ENCODE results near the gene KLHL29. TPM values are rescaled to one million over a fixed set of nuclear protein-coding genes. Genes with fewer than 3 reads are reported as not detected.

Gene KLHL29
- total RNA-seq, 1 experiment from 2014 or later: 16.7 TPM

GRCh38 chr2:23587341-23587880, 202.4 kb downstream of the KLHL29 start:
- Histone ChIP-seq H3K36me3 (ENCODE audit: control insufficient read depth in 1 of 2, insufficient read depth in 2 of 2, low read length in 2 of 2) (no peaks in the 10 kb centered on the region), H3K27ac (ENCODE audit: low read depth, low read length) (no peak overlapping the region), H3K79me2 (ENCODE audit: insufficient read depth, low read length) (no peaks in the 10 kb centered on the region), H3K27me3 (ENCODE audit: insufficient read depth, low read length) (no peaks in the 10 kb centered on the region), H3K9me3 (ENCODE audit: control insufficient read depth in 1 of 2, insufficient read depth in 1 of 2, low read depth in 1 of 2, low read length in 2 of 2) (no peaks in the 10 kb centered on the region), H3K4me3 (replicated peaks in 1 of 2; ENCODE audit: low read depth in 1 of 2, low read length in 2 of 2) (no peak overlapping the region), H2AFZ (ENCODE audit: low read depth, low read length, poor library complexity, severe bottlenecking) (no peak overlapping the region), H3K4me2 (ENCODE audit: low read length) (no peak overlapping the region), H3K9ac (ENCODE audit: low read length) (no peak overlapping the region), H4K20me1 (ENCODE audit: insufficient read depth) (no peaks in the 10 kb centered on the region), H3K4me1 (ENCODE audit: control insufficient read depth in 1 of 2, insufficient read depth in 2 of 2, low read length in 2 of 2) (no peaks in the 10 kb centered on the region), H3K9me2 (ENCODE audit: insufficient read depth) (no peaks in the 10 kb centered on the region)
- DNase-seq (ENCODE audit: low read depth, low spot score) (no peak), ATAC-seq (no peak)
- intact Hi-C loops (cut with micrococcal nuclease): no loop called here
- ChIA-PET RAD21 (ENCODE audit: low non-redundant PET in 1 of 2, low total read pairs in 2 of 2, uncharacterized antibody in 2 of 2, unreplicated experiment in 2 of 2) (no interaction called here), POLR2A (no interaction called here), CTCF (no interaction called here)
- no TSS peak for BruUV-seq (replicated peaks)
- no peak for TF ChIP-seq EZH2 (IDR thresholded peaks at IDR 0.05)
- TF ChIP-seq JUND (IDR thresholded peaks at IDR 0.05): no peak
- no peak for TF ChIP-seq POLR2A (IDR thresholded peaks at IDR 0.05; ENCODE audit: borderline replicate concordance, extremely low read depth, insufficient read depth, insufficient read length)

GRCh38 chr2:23588106-23588505, 203.1 kb downstream of the KLHL29 start:
- no peaks in the 10 kb centered on the region for H3K27me3 ChIP-seq (ENCODE audit: insufficient read depth, low read length)
- no peaks in the 10 kb centered on the region for H4K20me1 ChIP-seq (ENCODE audit: insufficient read depth)
- H3K36me3 ChIP-seq (ENCODE audit: control insufficient read depth in 1 of 2, insufficient read depth in 2 of 2, low read length in 2 of 2): no peaks in the 10 kb centered on the region
- H2AFZ ChIP-seq (ENCODE audit: low read depth, low read length, poor library complexity, severe bottlenecking): no peak overlapping the region
- TF ChIP-seq CEBPB (IDR thresholded peaks at IDR 0.05; ENCODE audit: low read depth) (no peak), RAD21 (IDR thresholded peaks at IDR 0.05; ENCODE audit: low read depth) (no peak), EZH2phosphoT487 (IDR thresholded peaks at IDR 0.05; ENCODE audit: borderline replicate concordance) (no peak), CTCF (IDR thresholded peaks at IDR 0.05 in 2 of 3, conservative IDR thresholded peaks at IDR 0.05 in 1 of 3; ENCODE audit: borderline replicate concordance in 1 of 3, insufficient read depth in 1 of 3, low read depth in 2 of 3, low read length in 2 of 3) (no peak), TCF7L2 (IDR thresholded peaks at IDR 0.05; ENCODE audit: borderline replicate concordance, extremely low read depth, insufficient read depth, insufficient read length) (no peak), FOSL1 (IDR thresholded peaks at IDR 0.05; ENCODE audit: low read depth) (no peak), SIN3A (IDR thresholded peaks at IDR 0.05; ENCODE audit: low read depth) (no peak), ZBTB33 (IDR thresholded peaks at IDR 0.05; ENCODE audit: extremely low read depth, insufficient replicate concordance, low read length) (no peak), SRF (IDR thresholded peaks at IDR 0.05; ENCODE audit: low read depth) (no peak), MAX (IDR thresholded peaks at IDR 0.05) (no peak)
- H3K9me2 ChIP-seq (ENCODE audit: insufficient read depth): no peaks in the 10 kb centered on the region
- ChIA-PET POLR2A (no interaction called here), RAD21 (ENCODE audit: low non-redundant PET in 1 of 2, low total read pairs in 2 of 2, uncharacterized antibody in 2 of 2, unreplicated experiment in 2 of 2) (no interaction called here), CTCF (no interaction called here)
- H3K79me2 ChIP-seq (ENCODE audit: insufficient read depth, low read length): no peaks in the 10 kb centered on the region
- no peaks in the 10 kb centered on the region for H3K9me3 ChIP-seq (ENCODE audit: control insufficient read depth in 1 of 2, insufficient read depth in 1 of 2, low read depth in 1 of 2, low read length in 2 of 2)
- H3K9ac ChIP-seq (ENCODE audit: low read length): no peak overlapping the region
- BruUV-seq (replicated peaks): no TSS peak
- DNase-seq (ENCODE audit: low read depth, low spot score): no peak
- H3K4me2 ChIP-seq (ENCODE audit: low read length): no peak overlapping the region
- no peak overlapping the region for H3K27ac ChIP-seq (ENCODE audit: low read depth, low read length)
- intact Hi-C loops (cut with micrococcal nuclease): no loop called here
- no peak for ATAC-seq
- no peak overlapping the region for H3K4me3 ChIP-seq (replicated peaks in 1 of 2; ENCODE audit: low read depth in 1 of 2, low read length in 2 of 2)
- H3K4me1 ChIP-seq (ENCODE audit: control insufficient read depth in 1 of 2, insufficient read depth in 2 of 2, low read length in 2 of 2): no peaks in the 10 kb centered on the region
